HG03025 (cell line): ENCODE data around the gene ELMO1.

ENCODE experiments used
- ATAC-seq: cut with Tn5 transposase; IDR thresholded peaks from one replicate; pipeline ENCODE4 v1.9.1; 2021; ENCODE audit warnings: mild to moderate bottlenecking, moderate library complexity; ENCODE audit not compliant: unreplicated experiment, low FRiP score

ELMO1 gene

DNA sequence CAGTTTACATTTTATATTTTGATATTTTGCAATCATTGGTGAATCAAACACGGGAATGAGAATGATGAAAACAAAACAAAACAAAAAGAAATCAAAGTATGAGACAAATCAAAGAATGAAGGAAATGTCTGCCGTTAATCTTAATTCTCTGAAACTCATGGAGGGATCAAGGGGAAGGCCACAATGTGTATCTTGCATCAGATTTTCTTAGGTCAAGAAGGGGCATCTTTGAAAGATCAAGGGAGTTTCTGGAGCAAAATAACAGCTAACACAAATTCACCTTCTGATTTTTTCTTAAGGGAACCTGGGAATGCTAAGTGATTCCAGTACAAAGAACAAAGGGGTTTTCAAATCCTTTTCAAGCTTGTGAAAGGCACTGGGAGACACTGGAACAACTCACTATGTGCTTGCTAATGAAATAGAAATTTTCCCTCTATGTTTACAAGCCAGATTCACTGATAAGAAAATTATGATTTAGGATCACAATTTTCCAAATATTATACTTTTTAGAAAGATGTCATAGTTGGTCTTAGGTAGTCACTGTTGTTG lies 402.1 kb downstream of the ELMO1 start:
- no peak for ATAC-seq

DNA sequence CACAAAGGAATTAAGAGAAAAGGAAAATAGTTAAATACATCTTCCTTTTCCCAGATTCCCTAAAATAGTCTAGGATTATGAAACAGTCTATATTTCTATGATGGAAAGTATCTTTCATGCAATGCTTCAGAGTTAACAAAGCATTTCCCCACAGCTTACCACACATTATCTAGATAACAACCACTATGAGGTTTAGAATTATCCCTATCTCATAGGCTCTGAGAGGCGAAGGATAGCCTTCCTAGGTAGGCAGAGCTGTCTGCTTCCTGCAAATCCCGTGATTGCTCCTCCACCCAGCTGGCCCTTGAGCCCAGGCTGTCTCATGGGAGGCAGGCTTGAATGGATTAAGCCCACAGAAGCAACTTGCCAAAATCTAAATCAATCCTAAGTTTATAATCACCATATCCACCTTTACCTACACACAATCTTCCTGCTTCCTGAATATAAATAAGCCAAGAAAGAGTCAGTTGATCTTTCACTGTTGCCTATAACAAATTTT lies 402.9 kb downstream of the ELMO1 start:
- ATAC-seq, result no peak

DNA sequence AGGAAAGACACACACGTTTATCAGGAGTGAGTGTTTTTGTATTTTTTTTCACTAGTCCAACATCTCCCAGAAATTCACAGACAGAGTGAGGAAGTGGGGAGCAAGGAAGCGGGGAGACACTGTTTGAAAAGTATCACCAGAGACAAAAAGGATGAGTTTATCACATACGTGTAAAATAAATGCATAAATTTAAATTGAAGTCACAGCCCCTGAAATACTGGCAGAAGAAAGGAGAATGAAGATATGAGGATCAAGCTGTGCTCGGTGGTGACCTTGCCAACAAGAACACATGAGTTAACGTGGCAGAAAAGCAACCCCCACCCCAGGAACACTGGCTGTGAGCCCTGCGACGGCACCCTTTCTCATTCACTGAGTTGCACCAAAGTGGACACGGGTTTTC lies 407.2 kb downstream of the ELMO1 start:
- no peak for ATAC-seq

DNA sequence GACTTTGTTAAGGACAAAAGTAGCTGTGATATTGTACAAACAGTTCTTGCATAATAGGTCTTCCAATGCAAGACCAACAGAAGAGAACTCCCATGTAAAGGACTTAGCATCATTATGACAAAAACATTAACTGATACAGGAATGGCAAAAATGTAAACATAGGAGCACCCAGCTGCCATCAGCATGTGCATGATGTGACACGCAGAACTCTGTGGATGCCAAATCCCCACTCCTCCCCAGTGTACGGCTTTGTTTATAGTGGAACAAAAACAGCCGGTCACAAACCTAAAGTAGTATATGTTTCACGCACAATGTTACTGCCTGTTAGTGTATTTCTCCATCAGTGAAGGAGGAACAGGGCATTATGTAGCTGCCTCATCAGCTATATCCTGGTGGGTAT lies 408.3 kb downstream of the ELMO1 start:
- no peak for ATAC-seq

DNA sequence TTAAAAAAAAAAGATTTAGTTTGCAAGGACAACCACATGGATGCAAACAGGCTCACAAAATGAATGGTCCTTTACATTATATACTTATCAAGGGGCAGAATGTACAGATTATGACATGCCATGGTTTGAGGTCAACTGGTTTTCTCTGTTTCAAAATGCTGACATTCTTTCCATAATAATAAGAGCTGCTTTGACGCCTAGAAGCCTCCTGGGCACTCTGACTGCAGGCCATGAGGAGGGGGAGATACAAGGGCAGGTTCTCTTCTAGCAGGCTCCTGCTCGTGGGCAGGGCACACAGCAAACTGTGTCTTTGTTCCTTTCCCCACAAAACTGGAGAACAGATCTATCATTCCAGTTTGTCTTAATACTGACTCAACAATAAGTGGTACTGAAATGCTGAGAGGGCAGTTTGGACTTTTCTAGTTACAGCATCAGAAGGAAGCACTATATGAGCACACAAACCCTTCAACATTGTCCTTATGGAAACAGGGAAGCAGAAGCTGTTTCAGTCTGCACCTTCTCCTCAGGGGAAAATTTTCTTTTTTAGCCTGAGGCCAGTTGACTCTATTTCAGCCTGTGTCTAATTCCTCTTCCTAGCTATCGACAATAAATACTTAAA lies 409.4 kb downstream of the ELMO1 start:
- no peak for ATAC-seq

DNA sequence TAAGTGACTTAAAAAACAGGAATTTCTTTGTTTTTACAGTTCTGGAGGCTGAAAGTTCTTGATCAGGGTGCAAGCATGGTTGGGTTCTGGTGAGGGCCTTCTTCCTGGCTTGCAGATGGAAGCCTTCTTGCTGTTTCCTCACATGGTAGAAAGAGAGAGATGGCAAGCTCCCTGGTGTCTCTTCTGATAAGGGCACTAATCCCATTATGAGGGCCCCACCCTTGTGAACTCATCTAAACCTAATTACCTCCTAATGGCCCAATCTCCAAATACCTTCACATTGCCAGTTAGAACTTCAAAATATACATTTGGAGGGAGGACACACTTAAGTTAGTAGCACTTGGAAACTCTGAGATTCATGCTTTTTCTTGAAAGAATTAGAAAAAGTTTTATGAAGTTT lies 410.0 kb downstream of the ELMO1 start:
- no peak for ATAC-seq

DNA sequence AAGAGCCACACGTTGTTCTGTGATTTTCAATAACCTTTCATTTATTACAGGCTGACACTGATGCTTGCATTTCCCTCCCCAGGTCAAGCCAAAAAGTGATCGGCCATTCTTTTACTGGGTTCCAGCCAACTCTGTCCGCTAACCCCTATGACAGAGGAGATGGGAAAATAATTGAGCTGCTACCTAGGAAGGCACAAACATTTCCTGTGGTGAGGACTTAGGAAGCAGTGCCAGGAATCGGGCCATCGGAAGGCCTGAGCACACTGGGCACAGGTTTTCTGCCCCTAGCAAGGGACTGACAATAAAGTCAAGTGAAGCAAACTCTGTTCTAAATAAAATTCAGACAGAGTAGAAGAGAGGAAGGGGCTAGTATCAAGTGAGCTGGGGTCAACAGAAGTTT lies 411.4 kb downstream of the ELMO1 start:
- ATAC-seq, result no peak

DNA sequence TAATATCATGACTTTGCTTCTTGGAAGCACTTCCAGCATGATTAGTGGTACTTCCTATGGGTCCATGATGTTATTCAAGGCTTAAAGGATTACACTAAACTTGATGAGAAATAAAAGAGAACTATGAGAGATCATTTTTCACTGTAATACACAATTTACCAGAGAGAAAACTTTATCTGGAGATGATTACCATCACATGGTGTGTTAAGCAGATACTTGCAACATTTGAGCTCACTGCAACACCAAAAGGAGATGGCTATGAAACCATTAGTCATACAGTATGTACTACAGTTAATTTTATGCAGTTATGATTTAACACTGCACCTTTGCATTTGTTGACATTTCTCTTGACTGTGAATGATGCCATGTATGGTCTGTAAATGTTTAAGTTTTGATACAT lies 413.0 kb downstream of the ELMO1 start:
- no peak for ATAC-seq

DNA sequence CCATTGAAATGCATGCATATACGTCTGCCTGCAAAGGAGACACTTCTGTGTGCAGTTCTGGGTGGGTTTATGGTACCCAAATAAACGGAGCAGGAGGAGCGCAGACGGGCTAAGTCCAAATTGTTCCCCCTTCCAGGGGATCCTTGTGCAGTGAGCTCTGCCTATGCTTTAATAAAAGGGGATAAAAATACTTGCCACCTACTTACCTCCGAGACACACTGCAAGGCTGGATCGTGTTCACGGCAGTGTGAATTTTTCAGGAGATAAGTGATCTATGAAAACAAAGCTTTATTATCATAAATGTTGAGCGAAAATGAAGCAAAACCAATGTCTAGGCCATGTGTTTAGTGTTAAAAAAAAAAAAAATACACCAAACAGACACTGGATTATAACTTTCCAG lies 415.5 kb downstream of the ELMO1 start:
- no peak for ATAC-seq

DNA sequence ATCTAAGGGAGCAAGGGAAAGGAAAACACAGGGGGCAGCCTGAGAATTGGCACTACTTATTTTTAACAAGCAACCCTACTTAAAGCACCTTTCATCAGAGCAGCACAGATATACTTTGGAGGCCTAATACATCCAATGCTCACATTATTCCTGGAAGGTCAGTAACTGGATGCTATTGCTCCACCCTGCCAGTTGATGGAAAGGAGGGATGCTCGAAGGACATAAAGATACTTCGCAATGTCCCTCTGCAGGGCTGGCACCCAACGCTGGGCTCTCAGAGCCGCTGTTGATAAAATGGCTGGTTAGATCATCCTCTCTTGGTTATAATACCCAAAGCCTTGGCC lies 416.4 kb downstream of the ELMO1 start:
- ATAC-seq, result no peak

DNA sequence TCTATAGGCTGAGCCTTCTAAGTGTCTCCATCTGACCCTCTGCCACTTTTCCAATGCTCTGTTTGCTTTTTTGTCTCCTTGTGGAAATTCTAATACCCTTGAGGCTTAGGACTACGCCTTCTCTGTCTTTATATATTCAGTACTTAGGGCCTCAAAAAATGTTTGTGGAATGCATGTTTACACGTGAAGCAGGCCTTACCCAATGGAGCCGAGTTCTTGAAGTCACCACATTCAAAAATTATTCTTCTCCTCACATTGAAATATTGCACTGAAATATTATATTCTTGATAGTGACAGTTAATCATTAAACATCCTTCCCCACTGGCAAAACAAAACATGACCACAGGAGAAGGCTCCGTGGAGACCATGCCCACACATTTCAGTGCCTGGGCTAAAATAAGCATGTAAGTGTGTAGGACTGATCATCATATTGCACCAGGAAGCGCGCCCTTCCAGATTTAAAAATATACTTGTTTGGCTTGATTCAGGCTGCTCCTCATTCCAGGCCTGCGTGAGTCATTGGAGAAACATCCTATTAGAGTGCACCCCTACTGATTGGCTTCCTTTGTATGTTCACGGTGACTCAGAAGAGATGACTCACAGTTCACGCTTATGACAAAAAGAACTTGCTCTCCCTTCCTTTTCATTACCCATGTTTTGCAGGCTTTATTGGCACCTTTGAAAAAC lies 416.9 kb downstream of the ELMO1 start:
- ATAC-seq, result no peak

DNA sequence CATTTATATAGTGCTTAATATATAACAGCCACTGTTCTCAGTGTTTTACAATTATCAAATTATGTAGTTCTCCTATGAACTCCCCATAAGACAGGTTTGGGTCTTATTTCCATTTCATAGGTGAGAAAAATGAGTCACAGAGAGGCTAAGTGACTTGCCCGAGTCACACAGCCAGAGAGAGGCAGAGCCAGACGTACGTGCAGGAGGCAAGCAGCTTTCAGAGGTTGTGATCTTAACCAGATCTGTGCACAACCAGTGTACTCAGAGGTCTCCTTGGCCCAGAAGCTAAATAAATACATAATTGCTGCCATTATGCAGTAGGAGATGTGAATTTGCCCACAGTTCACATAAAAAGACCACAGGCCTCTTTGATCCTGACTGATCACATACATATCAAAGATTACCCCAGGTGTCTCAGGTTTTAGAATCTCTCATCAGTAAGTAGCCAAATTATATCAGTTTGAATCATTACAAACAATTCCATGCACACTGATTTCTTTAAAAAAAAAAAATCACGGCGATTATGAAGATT lies 419.7 kb downstream of the ELMO1 start:
- ATAC-seq, result no peak

DNA sequence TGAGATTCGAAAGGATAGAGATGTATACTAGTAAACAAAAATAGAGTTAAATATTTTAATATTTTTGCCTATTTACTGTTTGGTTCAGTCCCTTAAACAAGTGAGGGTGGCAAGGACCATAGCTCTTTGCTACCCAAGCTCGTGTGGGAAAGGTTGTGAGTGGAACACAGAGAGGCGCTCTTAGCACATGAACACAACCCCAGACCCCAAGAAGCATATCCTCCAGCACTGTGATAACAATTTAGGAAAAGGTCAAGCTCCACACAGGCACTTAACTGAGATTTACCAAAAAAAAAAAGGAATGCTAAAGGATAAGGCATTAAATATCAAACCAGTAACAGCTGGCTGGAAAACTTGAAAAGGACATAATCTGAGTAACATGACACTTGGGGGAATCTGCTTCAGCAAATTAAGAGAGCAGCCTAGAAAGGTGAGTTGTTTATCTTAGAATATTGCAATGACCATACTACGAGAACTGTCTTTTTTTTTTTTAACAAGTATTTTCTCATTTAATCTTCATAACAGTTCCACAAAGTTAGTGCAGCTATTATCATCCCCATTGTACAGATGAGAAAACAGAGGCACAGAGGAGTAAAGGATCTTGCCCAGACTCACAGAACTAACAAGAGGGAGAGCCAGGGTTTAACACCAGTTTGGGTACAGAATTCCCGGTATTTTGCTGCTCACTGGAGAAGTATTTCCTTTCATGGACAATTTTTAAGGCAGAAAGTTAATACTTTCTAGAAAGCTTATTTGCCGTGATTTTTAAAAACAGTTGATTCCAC lies 420.9 kb downstream of the ELMO1 start:
- ATAC-seq, result no peak

DNA sequence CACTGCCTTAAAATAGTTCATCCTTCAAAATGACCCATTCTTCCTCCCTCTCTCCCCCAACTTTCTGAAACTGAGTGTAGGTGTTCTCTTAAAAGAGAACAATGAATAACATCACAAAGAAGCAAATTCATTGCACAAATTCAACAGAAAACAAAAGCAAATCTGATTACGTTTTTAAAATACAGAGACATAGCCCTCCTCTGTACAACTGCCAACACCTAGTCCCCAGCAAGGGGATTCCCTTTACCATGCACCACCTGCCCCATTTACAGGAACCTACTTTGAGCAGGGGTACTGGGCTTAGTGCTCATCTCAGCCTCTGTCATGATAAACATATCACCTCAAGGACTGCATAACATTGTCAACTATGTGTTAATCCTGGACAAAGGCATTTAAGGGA lies 421.6 kb downstream of the ELMO1 start:
- no peak for ATAC-seq

DNA sequence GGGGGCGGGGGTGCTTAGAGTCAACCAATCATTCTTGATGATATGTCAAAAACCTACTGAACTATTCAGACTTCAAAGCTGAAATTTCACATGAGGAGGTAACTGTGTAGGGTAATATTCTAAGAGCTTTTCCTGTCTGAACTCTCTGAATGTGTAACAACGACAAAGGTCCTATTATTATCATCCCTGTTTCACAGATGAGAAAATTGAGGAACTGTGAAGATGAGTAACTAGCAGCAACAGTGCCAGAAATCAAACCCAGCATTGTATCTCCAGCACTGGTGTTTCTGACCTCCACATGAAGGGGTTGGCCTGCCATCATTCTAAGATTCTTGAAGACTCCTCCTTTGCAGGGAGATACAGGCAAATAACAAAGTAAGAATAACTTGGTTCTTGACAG lies 429.7 kb downstream of the ELMO1 start:
- ATAC-seq, result no peak

DNA sequence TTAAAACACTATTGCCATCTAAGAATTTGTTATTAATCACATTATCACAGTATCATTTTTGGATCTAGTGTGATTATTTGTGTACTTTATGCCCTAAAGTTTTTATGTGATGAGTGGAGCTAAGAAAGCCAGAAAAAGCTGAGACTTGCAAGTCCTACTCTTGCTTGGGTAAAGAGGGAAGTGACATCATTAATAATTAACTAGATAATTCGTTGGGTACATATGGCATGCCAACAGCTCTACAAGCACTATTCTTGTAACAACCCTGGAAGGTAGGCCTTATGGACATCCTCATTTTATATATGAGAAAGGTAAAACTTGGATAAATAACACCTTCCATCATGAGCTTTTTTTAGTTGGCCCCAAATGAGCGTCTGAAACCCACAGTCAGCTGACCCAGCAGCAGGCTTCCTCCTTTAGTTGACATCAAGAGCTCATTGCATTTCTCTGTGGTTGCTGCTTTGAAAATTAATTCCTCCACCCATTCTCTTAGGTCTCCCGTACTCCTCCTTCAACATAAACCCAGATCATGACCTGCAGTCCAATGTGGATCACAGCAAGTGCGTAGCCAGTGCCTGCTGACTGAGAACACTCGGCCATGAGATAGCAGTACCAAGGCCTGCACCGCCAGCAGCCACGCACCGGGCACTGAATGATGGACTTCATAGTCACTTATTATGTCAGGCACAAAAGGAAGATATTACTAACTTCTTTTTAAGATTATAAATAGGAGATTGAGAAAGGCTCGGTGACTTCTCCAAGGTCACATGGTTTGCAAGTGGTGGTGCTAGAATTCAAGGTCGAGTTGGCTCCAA lies 432.4 kb downstream of the ELMO1 start:
- ATAC-seq, result no peak

DNA sequence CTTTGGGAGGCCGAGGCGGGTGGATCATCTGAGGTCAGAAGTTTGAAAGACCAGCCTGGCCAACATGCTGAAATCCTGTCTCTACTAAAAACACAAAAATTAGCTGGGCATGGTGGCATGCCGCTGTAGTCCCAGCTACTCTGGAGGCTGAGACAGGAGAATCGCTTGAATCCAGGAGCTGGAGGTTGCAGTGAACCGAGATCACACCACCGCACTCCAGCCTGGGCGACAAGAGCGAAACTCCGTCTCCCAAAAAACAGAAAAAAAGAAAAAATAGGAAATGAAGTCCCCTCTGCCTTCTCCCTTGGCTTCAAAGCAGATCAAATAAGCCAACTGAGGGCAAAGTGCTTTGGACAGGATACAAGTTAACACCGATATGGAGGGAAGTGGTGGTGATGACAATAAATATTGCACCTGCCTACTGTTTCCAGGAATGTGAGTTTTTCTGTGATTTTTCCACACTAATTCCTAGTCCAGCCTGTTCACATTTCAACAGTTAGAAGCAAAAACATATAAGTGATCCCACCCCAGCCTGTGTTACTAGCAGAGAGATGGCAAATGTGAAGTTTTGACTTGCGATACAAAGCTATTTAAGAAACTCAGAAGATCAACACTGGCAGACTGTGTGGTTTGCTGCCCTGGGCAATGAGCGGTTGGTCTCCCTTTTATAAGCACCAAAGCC lies 433.2 kb downstream of the ELMO1 start:
- ATAC-seq, result no peak

DNA sequence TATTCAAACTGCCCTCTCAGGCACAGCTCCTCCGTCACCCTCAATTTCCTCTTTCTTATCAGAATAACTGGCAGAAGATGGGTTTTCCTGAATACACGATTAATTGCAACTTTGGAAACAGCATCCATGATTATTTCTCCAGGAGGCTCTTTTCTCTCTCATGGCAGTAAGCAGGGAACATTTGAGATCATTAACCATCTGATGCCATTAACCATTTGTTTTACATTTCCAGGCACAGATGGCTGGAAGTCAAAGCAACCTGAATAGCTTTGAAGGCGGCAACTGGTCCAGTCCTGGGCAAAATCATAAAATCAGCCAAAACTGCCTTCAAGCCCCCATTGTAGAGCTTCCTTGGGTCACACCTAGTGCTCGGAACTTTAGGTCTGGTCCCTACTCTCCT lies 434.9 kb downstream of the ELMO1 start:
- no peak for ATAC-seq

DNA sequence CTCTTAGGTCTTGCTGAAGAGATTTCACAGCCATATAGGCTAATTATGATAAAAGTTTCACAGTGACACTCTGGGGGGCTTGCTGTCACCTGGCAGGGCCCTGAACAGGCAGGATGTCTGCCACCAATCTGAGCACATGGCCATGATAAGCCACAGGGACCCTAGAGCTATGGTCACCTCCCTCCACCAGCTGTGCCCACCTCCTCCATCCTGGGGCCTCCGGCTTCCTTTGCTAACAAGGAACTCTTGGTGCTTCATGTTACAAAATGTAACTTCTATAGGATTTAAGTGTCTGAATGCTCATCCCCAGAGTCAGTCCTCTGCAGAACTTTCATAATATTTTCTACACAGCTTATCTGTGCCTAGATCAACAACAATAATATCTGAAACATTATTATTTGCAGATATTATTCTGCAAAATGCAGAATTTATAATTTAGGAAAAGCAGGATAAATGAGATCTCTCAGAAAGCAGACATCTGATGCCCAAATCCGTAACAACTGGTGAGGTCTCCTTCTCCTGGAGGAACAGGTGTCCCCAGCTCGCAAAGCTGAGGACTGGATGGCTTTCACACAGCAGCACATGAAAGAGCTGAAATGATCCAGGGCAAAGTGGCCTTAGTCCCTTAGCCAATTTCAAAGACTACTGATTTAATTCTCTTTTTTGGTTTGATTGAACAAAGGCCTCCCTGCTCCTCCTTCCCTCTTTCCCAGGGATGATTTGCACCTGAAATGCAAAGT lies 437.3 kb downstream of the ELMO1 start:
- no peak for ATAC-seq
